B cell (primary cell): ENCODE data around the gene YJU2.

Experiments
- EZH2 ChIP-seq: IDR thresholded peaks from 2 replicates; pipeline ENCODE4 v1.6.1; 2012; ENCODE audit warnings: borderline replicate concordance, low read depth, mild to moderate bottlenecking, moderate library complexity, low read length; ENCODE audit not compliant: insufficient read depth, poor library complexity, severe bottlenecking
- TF ChIP-seq, protein P1 (sequence below): fragments of 200-600 bp; IDR thresholded peaks from one replicate; pipeline ENCODE4 v1.8.0; 2022; ENCODE audit warnings: antibody characterized with exemption, mild to moderate bottlenecking

DNA sequence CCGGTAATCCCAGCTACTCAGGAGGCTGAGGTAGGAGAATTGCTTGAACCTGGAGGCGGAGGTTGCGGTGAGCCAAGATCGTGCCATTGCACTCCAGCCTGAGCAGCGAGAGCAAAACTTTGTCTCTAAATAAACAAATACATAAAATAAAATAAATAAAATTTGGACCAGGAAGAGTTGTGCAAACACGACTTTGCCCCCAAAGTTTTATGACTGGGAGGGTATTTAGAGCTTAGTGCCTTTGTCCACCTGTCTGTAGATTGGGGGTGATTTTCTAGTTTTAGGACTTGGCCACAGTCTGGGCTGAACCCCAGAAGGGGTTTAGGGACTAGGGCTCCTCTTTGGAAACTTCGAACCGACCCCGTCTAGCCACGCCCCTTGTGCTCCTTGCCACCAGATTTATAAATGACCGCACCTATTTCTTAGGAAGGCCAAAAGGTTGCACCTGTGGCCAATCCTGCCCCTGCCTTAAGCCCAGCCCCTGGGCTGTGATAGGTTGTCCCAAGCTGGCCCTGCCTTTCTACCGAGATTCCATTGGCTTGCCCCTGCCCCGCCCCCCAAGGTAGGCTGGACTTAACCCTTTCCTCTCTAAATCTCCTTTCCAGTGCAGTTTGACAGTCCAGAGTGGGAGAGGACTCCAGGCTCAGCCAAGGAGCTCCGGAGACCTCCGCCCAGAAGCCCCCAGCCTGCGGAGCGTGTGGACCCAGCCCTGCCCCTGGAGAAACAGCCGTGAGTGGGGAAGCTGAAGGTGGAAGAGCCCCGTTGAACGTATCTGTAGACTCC is 37.5 kb downstream of the YJU2 start:
- TF ChIP-seq, protein P1, sequence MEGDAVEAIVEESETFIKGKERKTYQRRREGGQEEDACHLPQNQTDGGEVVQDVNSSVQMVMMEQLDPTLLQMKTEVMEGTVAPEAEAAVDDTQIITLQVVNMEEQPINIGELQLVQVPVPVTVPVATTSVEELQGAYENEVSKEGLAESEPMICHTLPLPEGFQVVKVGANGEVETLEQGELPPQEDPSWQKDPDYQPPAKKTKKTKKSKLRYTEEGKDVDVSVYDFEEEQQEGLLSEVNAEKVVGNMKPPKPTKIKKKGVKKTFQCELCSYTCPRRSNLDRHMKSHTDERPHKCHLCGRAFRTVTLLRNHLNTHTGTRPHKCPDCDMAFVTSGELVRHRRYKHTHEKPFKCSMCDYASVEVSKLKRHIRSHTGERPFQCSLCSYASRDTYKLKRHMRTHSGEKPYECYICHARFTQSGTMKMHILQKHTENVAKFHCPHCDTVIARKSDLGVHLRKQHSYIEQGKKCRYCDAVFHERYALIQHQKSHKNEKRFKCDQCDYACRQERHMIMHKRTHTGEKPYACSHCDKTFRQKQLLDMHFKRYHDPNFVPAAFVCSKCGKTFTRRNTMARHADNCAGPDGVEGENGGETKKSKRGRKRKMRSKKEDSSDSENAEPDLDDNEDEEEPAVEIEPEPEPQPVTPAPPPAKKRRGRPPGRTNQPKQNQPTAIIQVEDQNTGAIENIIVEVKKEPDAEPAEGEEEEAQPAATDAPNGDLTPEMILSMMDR, result no peak
- no peak for TF ChIP-seq EZH2
